C1 segment of cervical spinal cord (tissue), 14 donors: ENCODE data around the gene FRS2.

Experiments
- DNase-seq, 14 donors: peaks; one replicate each; lab custom pipeline; 2025; lab: John Stamatoyannopoulos, UW

FRS2 gene

DNA sequence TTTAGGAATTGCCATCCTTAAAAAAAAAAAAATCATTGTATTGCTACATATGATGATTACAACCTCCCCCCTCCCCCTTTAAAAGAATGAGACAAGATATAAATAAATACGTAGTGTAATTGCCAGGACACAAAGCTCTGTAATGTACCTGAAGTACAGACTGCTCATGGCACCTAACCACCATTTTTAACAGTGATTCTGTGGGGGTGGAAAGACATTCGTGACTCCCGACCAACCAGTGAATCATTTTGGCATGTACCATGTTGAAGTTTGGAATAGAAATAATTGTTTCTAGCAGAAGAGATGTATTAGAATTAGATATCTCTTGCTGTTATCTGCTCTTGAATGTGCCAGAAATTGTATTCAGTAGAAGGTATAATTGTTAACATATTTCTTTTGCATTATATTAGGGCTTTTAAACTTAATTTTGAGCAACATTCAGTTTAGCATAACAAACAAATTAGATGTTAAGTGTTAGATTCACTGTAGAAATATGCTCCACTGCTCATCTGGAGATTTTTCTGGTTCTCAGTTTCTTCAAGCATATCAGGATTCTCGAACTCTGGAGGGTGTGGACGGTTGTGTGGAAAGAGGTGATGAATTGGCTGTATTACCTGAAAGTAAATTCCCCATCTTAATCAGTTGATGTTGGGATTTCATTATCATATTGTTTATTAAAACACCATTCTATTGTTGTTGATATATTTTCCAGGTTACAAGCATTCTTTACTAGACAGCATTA lies 31.1 kb downstream of the FRS2 start:
- no peak for DNase-seq

DNA sequence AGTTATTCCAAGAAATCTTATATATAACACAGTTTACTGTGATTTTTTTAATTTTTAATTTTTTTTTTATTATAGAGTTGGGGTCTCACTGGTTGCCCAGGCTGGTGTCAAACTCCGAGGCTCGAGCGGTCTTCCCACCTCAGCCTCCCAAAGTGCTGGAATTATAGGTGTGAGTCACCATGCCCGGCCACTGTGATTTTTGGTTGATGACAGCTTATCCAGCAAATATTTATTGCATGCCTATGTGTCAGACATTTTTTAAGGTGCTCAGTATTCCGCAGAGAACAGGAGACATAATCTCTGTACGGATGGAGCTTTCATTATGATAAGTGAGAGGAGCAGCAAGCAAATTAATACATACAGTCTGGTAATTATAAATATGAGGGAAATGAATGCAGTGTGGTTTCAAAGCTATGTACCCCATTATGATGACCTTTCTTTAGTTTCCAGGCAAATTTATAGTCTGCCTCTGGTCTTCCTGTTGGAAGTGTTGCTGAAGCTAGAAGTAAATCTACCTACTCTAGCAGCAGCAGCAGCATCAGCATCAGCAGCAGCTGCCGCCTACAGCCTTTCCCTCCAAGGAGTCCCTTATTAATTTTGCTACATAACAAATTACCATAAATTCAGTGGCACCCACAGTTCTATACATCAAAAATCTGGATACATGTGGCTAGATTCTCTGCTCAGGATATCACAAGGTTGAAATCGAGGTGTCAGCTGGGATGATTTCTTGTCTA lies 32.3 kb downstream of the FRS2 start:
- no peak for DNase-seq

- no peak for DNase-seq
These were observed 37.9 kb downstream of the FRS2 start for GRCh38 chr12:69508091-69508490.

GRCh38 chr12:69508621-69509020 lies 38.4 kb downstream of the FRS2 start:
- DNase-seq: no peak

- DNase-seq: no peak
These were observed 39.1 kb downstream of the FRS2 start for GRCh38 chr12:69509308-69509736.

DNA sequence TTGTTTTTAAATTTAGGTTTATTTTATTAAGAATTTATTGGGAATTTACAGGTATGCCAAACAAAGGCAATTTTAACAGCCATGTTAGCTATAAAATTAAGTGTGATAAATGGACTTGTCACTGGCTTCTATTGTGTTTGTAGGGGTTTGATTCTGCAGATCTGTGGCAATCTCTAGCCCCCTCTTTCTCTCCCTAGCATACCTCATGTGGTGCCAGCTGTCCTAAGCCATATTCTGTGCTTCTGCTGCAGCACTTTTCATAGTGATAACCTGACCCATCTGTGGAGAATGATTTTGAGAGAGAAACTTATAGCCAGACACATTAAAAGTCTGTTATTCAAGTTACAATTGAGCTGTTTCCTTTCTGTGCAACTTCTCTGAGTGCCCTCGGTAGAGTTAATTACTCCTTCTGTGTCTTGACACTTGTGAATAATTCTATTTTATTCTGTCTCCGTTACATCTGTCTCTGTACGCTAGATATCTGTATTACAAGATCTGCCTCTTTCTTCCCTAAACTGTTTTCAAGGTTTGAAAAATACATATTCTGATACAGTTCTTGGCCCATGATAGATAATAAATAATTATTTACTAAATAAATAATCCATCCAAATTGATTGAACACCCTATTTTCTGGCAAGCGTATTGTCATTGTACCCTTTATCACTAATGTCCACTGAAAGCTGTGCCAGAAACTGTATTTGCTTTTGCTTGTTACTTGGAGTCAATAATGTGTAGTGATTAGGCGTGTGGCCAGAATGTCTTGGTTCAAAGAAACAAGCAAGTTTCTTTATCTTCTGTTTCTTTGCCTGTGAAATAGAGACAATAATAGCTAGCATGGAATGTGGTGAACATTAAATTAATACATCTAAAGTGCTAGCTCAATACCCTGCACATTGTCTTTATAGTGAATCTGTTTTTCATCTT lies 40.0 kb downstream of the FRS2 start:
- peak in 1 of 14 donors; percentile 29 for DNase-seq

DNA sequence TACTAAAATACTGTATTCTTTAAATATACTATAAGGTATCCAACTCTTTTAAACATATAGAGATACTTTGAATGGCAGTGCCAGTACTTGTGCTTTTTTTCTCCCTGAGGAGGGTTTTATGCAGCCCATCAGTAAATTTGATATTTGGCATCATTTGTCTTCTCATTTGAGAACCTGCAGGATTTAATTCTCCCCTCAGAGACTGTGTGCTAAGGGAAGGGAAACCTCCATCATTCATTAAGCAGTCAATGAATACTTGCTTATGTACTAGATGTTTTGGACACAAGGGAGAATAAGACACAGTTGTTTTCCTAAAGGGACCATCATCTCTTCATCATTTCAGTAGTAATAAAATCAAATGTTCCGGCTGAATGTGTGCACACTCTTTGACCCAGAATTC lies 40.8 kb downstream of the FRS2 start:
- peak in 1 of 14 donors; percentile 20 for DNase-seq

- DNase-seq: peak in 2 of 14 donors; percentile 6 to 96
These were observed 41.5 kb downstream of the FRS2 start for GRCh38 chr12:69511469-69512267.

DNA sequence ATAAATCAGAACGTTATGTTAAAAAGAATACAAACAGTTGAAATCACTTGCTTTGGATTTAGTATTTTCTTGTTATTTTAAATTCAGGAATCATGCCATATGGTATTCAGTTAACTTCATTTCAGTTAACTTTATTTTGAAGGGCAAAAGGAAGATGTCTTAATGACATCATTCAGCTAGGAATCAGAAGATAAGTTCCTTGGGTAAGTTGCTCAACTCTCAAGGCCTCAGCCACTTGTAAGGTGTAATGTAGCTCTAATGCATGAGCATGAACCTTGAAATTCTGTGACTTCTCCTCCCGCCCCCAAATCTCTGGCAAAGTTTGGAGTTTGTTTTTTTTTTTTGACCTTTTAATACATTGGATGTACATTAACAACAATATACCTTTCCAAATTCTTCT lies 42.6 kb downstream of the FRS2 start:
- DNase-seq: no peak

DNA sequence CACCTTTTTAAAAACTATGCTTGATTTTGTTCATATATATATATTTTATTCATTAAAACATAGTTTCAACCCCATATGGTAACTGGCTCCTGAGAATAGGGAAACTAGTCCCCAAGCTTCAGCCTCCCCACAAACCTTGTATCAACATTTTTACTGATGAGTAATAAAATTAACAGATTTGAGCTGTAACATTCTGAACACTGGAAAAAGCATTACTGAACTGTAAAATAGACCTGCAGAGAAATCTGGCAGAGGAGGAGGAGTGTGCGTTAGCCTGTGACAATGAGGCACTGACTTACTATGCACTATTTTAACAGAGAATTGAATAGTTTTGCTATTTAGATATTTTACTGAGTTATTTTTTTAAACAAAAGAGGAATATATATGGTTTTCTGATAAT lies 43.1 kb downstream of the FRS2 start:
- DNase-seq: peak in 1 of 14 donors; percentile 10

DNA sequence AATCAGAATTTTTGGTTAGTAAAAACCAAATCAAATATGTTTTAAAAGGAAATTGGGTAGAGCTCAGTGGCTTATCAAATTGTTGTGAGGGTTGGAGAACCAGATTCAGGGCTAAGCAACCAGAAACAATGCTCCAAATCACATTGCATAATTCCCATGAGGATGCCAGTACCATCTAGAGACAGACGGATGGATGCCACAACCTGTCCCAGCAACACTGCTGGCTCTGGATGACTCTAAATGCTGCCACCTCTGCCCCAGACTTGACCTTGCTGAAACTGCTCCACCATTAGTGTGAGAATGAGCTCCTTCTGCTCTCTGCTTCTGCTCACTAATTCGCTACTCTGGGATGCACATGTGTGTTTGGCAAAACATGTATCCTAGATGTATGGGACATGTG lies 43.9 kb downstream of the FRS2 start:
- DNase-seq: peak in 1 of 14 donors; percentile 10

GRCh38 chr12:69514845-69515244 lies 44.7 kb downstream of the FRS2 start:
- no peak for DNase-seq

DNA sequence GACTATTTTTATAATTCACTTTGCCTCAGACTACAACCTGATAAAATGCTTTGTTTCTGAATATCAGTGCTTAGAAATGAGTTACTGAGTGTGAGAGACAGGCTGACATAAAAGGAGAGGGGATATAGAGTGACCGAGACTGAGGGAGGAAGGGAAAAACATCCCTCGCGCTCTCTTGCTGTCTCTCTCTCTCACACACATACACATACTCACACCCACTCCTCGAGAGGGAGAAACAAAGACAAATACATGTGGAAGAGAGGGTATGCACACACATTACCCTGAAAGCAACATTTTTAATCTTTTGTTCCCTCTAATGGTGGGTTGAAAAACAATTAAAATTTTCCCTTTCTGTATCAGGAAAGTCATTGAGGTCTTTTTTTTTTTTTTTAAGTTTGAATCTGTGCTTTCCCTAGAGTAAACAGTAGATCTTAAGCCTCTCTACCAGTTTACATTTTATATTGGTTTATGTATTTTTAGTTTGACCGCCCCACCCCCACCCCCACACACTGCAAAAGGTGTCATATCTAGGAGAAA lies 45.3 kb downstream of the FRS2 start:
- DNase-seq: peak in 1 of 14 donors; percentile 18

DNA sequence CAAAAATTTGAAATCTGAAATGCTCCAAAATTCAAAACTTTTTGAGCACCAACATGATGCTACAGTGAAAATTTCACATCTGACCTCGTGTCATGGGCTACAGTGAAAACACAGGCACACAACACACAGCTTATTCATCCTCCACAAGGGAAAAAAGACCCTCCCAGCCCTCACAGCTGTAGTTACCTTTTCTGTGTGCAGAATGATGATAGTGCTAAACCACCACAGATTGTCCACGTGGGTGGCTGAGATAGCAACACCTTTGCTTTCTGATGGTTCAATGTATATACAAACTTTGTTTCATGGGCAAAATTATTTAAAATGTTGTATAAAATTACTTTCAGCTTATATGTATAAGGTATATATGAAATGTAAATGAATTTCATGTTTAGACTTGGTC lies 46.8 kb downstream of the FRS2 start:
- no peak for DNase-seq

DNA sequence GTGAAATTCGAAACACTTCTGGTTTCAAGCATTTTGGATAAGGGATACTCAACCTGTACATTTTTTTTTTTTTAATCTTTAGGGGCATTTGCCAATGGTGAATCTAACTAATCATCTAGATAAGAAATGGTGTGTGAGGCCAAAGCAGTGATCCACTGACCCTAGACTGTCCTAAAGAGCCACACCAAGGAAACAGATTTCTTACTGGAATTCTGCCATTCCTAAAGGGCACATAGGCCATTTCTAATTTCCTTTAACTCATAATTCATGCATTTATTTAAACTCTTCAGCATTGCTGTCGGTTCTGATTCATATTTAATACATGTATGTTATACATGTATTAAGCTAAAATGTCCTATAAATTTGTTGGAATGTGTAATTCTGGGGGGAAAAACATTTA lies 47.2 kb downstream of the FRS2 start:
- DNase-seq: no peak

DNA sequence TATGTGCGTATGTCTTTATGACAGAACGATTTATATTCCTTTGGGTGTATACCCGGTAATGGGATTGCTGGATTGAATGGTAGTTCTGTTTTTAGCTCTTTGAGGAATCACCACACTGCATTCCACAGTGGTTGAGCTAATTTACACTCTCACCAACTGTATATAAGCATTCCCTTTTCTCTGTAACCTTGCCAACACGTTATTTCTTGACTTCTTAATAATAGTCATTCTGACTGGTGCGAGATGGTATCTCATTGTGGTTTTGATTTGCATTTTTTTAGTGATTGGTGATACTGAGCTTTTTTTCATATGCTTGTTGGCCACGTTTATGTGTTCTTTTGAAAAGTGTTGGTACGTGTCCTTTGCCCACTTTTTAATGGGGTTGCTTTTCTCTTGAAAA lies 49.7 kb downstream of the FRS2 start:
- no peak for DNase-seq

DNA sequence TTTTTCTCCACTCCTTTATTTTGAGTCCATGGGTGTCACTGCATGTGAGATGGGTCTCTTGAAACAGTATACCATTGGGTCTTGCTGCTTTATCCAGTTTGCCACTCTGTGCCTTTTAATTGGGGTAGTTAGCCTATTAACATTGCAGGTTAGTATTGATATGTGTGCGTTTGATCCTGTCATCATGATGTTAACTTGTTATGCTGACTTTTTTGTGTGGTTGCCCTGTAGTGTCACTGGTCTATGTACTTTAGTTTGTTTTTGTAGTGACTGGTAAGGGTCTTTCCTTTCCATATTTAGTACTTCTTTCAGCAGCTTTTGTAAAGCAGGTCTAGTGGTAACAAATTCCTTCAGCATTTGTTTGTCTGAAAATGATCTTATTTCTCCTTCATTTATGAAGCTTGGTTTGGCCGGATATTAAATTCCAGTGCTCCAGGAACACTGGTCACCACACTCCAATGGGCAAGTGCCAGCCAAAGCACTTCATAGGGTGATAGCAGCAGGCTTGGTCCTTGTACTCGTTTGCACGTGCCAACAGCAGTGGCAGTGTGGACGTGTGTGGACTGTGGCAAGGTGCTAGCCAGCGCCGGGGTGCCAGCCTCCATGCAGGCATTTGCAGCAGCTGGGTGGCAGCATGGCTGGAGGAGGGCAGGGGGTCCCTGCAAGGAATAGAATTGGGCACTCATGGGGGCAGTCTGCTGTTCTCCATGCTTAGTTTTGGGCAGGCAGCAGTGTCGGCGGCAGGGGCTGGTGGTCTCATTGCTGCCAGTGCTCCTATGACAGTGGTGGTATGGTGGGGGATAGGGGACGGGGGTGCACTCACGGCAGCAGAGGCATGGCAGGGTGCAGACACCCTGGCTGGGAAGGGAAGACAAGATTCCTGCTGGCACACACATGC lies 53.5 kb downstream of the FRS2 start:
- DNase-seq: no peak

- no peak for DNase-seq
These were observed 54.1 kb downstream of the FRS2 start for GRCh38 chr12:69524331-69524630.

GRCh38 chr12:69524755-69525469 lies 54.7 kb downstream of the FRS2 start:
- DNase-seq: no peak
